Stimulated activated memory B cell treated with anti-CD40 and anti-IgM and Interleukin-4, amounts not matched to agents 10 μg/mL and 1 μg/mL and 100 μg/mL, for 72 hours (primary cell): ENCODE data around the gene HMGB3.
"Not testable (repeated sequence)": the region's sequence is repeated elsewhere in the genome, so short reads cannot be mapped to it uniquely, and the experiment has no call there.

Source experiments
- ATAC-seq: fragments of 150-1000 bp; cut with Tn5 transposase; 2 replicates; pipeline ENCODE4 v1.10.0; 2021
- H3K27ac Mint-ChIP-seq: one replicate; pipeline ENCODE4 v1.8.0; 2022; ENCODE audit warnings: mild to moderate bottlenecking, mixed read lengths
- H3K27me3 Mint-ChIP-seq: one replicate; pipeline ENCODE4 v1.8.0; 2022; ENCODE audit warnings: mixed read lengths
- H3K36me3 Mint-ChIP-seq: one replicate; pipeline ENCODE4 v1.8.0; 2022; ENCODE audit warnings: mixed read lengths
- H3K4me1 Mint-ChIP-seq: one replicate; pipeline ENCODE4 v1.8.0; 2022; ENCODE audit warnings: mixed read lengths
- H3K4me3 Mint-ChIP-seq: one replicate; pipeline ENCODE4 v1.8.0; 2022; ENCODE audit warnings: mild to moderate bottlenecking, moderate library complexity, mixed read lengths
- H3K9me3 Mint-ChIP-seq: one replicate; pipeline ENCODE4 v1.8.0; 2022; ENCODE audit warnings: mixed read lengths

The HMGB3 gene

GRCh38 chrX:150982788-150983520, at the start of gene HMGB3:
Gene HMGB3 (plus strand): TSS chrX:150983335. CDS start chrX:150985600, 2,265 bp downstream.
- Mint-ChIP-seq H3K9me3 (no peaks in the 10 kb centered on the region), H3K27ac (no peak within 1 kb of the TSS), H3K27me3 (no peaks in the 10 kb centered on the region), H3K4me1 (peaks cover 6% of the 10 kb centered on the region), H3K4me3 (peak within 1 kb of the TSS; percentile 71), H3K36me3 (no peaks in the 10 kb centered on the region)
- ATAC-seq: peak; percentile 97

- Mint-ChIP-seq H3K4me3 (no peak overlapping the region), H3K27ac (no peak overlapping the region), H3K4me1 (no peaks in the 10 kb centered on the region), H3K27me3 (no peaks in the 10 kb centered on the region), H3K36me3 (no peaks in the 10 kb centered on the region), H3K9me3 (peaks cover 4% of the 10 kb centered on the region)
- no peak for ATAC-seq
These were observed 49.2 kb upstream of the HMGB3 start for GRCh38 chrX:150933945-150934350.

GRCh38 chrX:150934453-150934852, 48.7 kb upstream of the HMGB3 start:
- Mint-ChIP-seq H3K4me3 (no peak overlapping the region), H3K36me3 (no peaks in the 10 kb centered on the region), H3K27me3 (no peaks in the 10 kb centered on the region), H3K4me1 (no peaks in the 10 kb centered on the region), H3K27ac (no peak overlapping the region), H3K9me3 (peaks cover 4% of the 10 kb centered on the region)
- no peak for ATAC-seq

GRCh38 chrX:150935467-150935866, 47.7 kb upstream of the HMGB3 start:
- no peak overlapping the region for H3K4me3 Mint-ChIP-seq

GRCh38 chrX:150936556-150936955, 46.6 kb upstream of the HMGB3 start:
- Mint-ChIP-seq H3K27ac (no peak overlapping the region), H3K4me3 (no peak overlapping the region), H3K4me1 (no peaks in the 10 kb centered on the region), H3K9me3 (peaks cover 4% of the 10 kb centered on the region), H3K36me3 (no peaks in the 10 kb centered on the region), H3K27me3 (no peaks in the 10 kb centered on the region)
- ATAC-seq: no peak

More at GRCh38 chrX:150935467-150935866, 47.7 kb upstream of the HMGB3 start:
- H3K4me1 Mint-ChIP-seq: no peaks in the 10 kb centered on the region
- H3K9me3 Mint-ChIP-seq: peaks cover 4% of the 10 kb centered on the region
- no peaks in the 10 kb centered on the region for H3K36me3 Mint-ChIP-seq
- H3K27me3 Mint-ChIP-seq: no peaks in the 10 kb centered on the region
- no peak for ATAC-seq
- no peak overlapping the region for H3K27ac Mint-ChIP-seq

- no peak overlapping the region for H3K4me3 Mint-ChIP-seq
- no peaks in the 10 kb centered on the region for H3K27me3 Mint-ChIP-seq
- no peaks in the 10 kb centered on the region for H3K36me3 Mint-ChIP-seq
- H3K4me1 Mint-ChIP-seq: no peaks in the 10 kb centered on the region
- no peak overlapping the region for H3K27ac Mint-ChIP-seq
- peaks cover 4% of the 10 kb centered on the region for H3K9me3 Mint-ChIP-seq
- ATAC-seq: no peak
These were observed 42.2 kb upstream of the HMGB3 start for GRCh38 chrX:150940844-150941495.

- Mint-ChIP-seq H3K4me3 (no peak overlapping the region), H3K27me3 (no peaks in the 10 kb centered on the region), H3K36me3 (no peaks in the 10 kb centered on the region), H3K9me3 (peaks cover 4% of the 10 kb centered on the region), H3K27ac (no peak overlapping the region), H3K4me1 (no peaks in the 10 kb centered on the region)
- no peak for ATAC-seq
These were observed 41.6 kb upstream of the HMGB3 start for GRCh38 chrX:150941580-150941979.

GRCh38 chrX:150942942-150943594, 40.1 kb upstream of the HMGB3 start:
- Mint-ChIP-seq H3K4me1 (no peaks in the 10 kb centered on the region), H3K27me3 (no peaks in the 10 kb centered on the region), H3K27ac (no peak overlapping the region), H3K36me3 (no peaks in the 10 kb centered on the region), H3K4me3 (no peak overlapping the region), H3K9me3 (no peaks in the 10 kb centered on the region)
- no peak for ATAC-seq

- Mint-ChIP-seq H3K27me3 (peaks cover 3% of the 10 kb centered on the region), H3K27ac (no peak overlapping the region), H3K36me3 (no peaks in the 10 kb centered on the region), H3K9me3 (no peaks in the 10 kb centered on the region), H3K4me3 (no peak overlapping the region), H3K4me1 (no peaks in the 10 kb centered on the region)
- ATAC-seq: no peak
These were observed 38.9 kb upstream of the HMGB3 start for GRCh38 chrX:150944233-150944632.

GRCh38 chrX:150954951-150955350, 28.2 kb upstream of the HMGB3 start:
- H3K9me3 Mint-ChIP-seq: no peaks in the 10 kb centered on the region
- H3K4me3 Mint-ChIP-seq: no peak overlapping the region
- H3K27ac Mint-ChIP-seq: no peak overlapping the region
- H3K4me1 Mint-ChIP-seq: no peaks in the 10 kb centered on the region
- ATAC-seq: no peak
- no peaks in the 10 kb centered on the region for H3K36me3 Mint-ChIP-seq
- peaks cover 33% of the 10 kb centered on the region for H3K27me3 Mint-ChIP-seq

- Mint-ChIP-seq H3K4me1 (no peaks in the 10 kb centered on the region), H3K9me3 (no peaks in the 10 kb centered on the region), H3K27ac (no peak overlapping the region), H3K36me3 (no peaks in the 10 kb centered on the region), H3K4me3 (no peak overlapping the region), H3K27me3 (peaks cover 32% of the 10 kb centered on the region)
- ATAC-seq: no peak
These were observed 27.5 kb upstream of the HMGB3 start for GRCh38 chrX:150955590-150955989.

- Mint-ChIP-seq H3K4me1 (no peaks in the 10 kb centered on the region), H3K4me3 (no peak overlapping the region), H3K27ac (no peak overlapping the region), H3K27me3 (peaks cover 15% of the 10 kb centered on the region), H3K36me3 (no peaks in the 10 kb centered on the region), H3K9me3 (no peaks in the 10 kb centered on the region)
- ATAC-seq: no peak
These were observed 25.0 kb upstream of the HMGB3 start for GRCh38 chrX:150958177-150958576.

GRCh38 chrX:150959557-150959956, 23.6 kb upstream of the HMGB3 start:
- Mint-ChIP-seq H3K27ac (no peak overlapping the region), H3K9me3 (no peaks in the 10 kb centered on the region), H3K4me1 (no peaks in the 10 kb centered on the region), H3K36me3 (no peaks in the 10 kb centered on the region), H3K4me3 (no peak overlapping the region), H3K27me3 (peaks cover 3% of the 10 kb centered on the region)
- ATAC-seq: no peak

- H3K4me1 Mint-ChIP-seq: no peaks in the 10 kb centered on the region
- H3K9me3 Mint-ChIP-seq: no peaks in the 10 kb centered on the region
- ATAC-seq: no peak
- H3K27ac Mint-ChIP-seq: no peak overlapping the region
- H3K36me3 Mint-ChIP-seq: no peaks in the 10 kb centered on the region
- peaks cover 9% of the 10 kb centered on the region for H3K27me3 Mint-ChIP-seq
- H3K4me3 Mint-ChIP-seq: no peak overlapping the region
These were observed 21.5 kb upstream of the HMGB3 start for GRCh38 chrX:150961631-150962030.

GRCh38 chrX:150964416-150964815, 18.7 kb upstream of the HMGB3 start:
- peaks cover 15% of the 10 kb centered on the region for H3K27me3 Mint-ChIP-seq
- H3K36me3 Mint-ChIP-seq, ATAC-seq, H3K27ac Mint-ChIP-seq, H3K9me3 Mint-ChIP-seq, H3K4me1 Mint-ChIP-seq, H3K4me3 Mint-ChIP-seq: not testable (repeated sequence)

- Mint-ChIP-seq H3K27me3 (peaks cover 17% of the 10 kb centered on the region), H3K4me3 (no peak overlapping the region), H3K4me1 (no peaks in the 10 kb centered on the region), H3K27ac (no peak overlapping the region), H3K36me3 (no peaks in the 10 kb centered on the region), H3K9me3 (no peaks in the 10 kb centered on the region)
- no peak for ATAC-seq
These were observed 16.9 kb upstream of the HMGB3 start for GRCh38 chrX:150966235-150966634.
